ENCODE measurements around the gene MAP3K12. TPM values are rescaled to one million over a fixed set of nuclear protein-coding genes. Genes with fewer than 3 reads are reported as not detected.

MAP3K12 gene
- total and polyA plus RNA-seq, 2 of the 13 experiments (the other 11 are each of a cell fraction or from before 2014, with no cell fraction given): 0.20 to 1.1 TPM

GRCh38 chr12:53451661-53452158 lies 47.5 kb downstream of the MAP3K12 start, which contains the start of gene PCBP2 (continued):
- TF ChIP-seq ZEB1 (IDR thresholded peaks at IDR 0.05; ENCODE audit: insufficient replicate concordance, low read depth) (peak; percentile 8), SP4 (CRISPR knock-in tag; IDR thresholded peaks at IDR 0.05) (peak; percentile 74), ZNF317 (CRISPR knock-in tag; IDR thresholded peaks at IDR 0.05) (peak; percentile 74; the same call in 1 of the 2 replicates), HOMEZ (CRISPR knock-in tag; IDR thresholded peaks at IDR 0.05; ENCODE audit: low read depth) (peak; percentile 65), ZSCAN25 (CRISPR knock-in tag; IDR thresholded peaks at IDR 0.05) (no peak), ZNF180 (CRISPR knock-in tag; IDR thresholded peaks at IDR 0.05; ENCODE audit: borderline replicate concordance, low read depth) (no peak), RBM22 (optimal IDR thresholded peaks at IDR 0.05; ENCODE audit: low read length) (no peak), IKZF1 (IDR thresholded peaks at IDR 0.05) (no peak), HNRNPK (IDR thresholded peaks at IDR 0.05; ENCODE audit: low read depth, low read length, poor library complexity, severe bottlenecking) (peak; percentile 9), SNAPC4 (CRISPR knock-in tag; IDR thresholded peaks at IDR 0.05) (no peak), ZNF124 (CRISPR knock-in tag; IDR thresholded peaks at IDR 0.05) (peak; percentile 33; the same call in 1 of the 2 replicates), PBX2 (CRISPR knock-in tag; IDR thresholded peaks at IDR 0.05) (0 out of 2 replicates have a peak, but pooled peaks have one; percentile 13), SIN3B (IDR thresholded peaks at IDR 0.05; ENCODE audit: low read length) (no peak), ZFAT (CRISPR knock-in tag; conservative IDR thresholded peaks at IDR 0.05) (no peak), PRDM4 (CRISPR knock-in tag; IDR thresholded peaks at IDR 0.05; ENCODE audit: borderline replicate concordance) (no peak), ZMAT3 (CRISPR knock-in tag; conservative IDR thresholded peaks at IDR 0.05) (peak; percentile 74; the same call in 1 of the 2 replicates), YEATS2 (CRISPR knock-in tag; IDR thresholded peaks at IDR 0.05; ENCODE audit: borderline replicate concordance) (peak; percentile 89), ZNF296 (CRISPR knock-in tag; conservative IDR thresholded peaks at IDR 0.05) (no peak), ZNF367 (CRISPR knock-in tag; IDR thresholded peaks at IDR 0.05; ENCODE audit: borderline replicate concordance) (no peak), ZNF34 (CRISPR knock-in tag; IDR thresholded peaks at IDR 0.05; ENCODE audit: borderline replicate concordance) (no peak)

Data from HepG2 (cell line).